GM12892 (cell line): ENCODE measurements around the gene FCHO1.

Source experiments
- DNase-seq: peaks from one replicate; pipeline ENCODE4 v3.0.0; 2011; ENCODE audit not compliant: insufficient read length
- FAIRE-seq: peaks from 2 replicates; lab custom pipeline; 2011; peaks lifted over from hg19 to GRCh38; lab: Jason Lieb, UNC
- POLR2A ChIP-seq: IDR thresholded peaks from 2 replicates; pipeline ENCODE4 v1.6.1; 2011; ENCODE audit warnings: low read depth, low read length, control low read depth
- POLR2AphosphoS5 ChIP-seq: IDR thresholded peaks from 2 replicates; pipeline ENCODE4 v1.6.1; 2011; ENCODE audit warnings: low read depth, low read length, control low read depth
- TAF1 ChIP-seq: IDR thresholded peaks from 2 replicates; pipeline ENCODE4 v1.6.1; 2011; ENCODE audit warnings: low read depth, mild to moderate bottlenecking, control low read depth, low read length, borderline replicate concordance

Gene FCHO1

DNA sequence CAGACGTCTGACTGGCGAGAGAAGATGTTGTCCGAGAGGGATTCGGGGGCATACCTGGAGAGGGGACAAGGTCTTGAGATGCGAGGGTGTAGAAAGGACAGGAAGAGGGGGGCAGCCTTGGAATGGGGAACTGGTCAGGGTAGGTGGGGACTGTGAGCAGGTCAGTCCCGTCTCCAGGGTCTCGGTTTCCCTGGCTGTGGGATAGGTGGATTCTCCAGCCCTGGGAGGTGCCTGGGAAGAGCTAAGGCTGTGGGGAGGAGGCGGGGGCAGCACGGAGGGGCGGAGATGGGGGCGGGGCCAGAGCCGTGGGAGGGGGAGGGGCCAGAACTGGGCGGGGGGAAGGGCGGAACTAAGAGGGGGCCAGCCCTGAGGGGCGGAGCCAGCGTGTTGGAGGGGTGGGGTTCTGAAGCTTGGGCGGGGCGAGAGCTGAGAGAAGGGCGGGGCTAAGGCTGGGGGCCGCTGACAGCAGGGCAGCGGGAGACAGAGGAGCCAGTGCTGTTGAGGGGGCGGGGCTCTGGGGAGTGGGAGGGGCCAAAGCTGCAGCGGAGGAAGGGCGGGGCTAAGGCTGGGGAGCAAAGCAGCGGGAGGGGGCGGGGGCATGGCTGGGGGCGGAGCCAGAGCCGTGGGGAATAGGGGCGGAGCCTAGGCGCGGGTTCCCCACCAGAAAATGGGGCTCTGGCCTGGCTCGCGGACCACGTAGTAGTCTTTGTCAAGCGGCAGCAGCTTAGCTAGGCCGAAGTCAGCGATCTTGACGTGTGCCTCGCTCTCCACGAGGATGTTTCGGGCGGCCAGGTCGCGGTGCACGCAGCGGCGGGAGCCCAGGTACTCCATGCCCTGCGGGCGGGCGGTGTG is 79.5 kb downstream of the FCHO1 start:
- no peak for FAIRE-seq
- no peak for TF ChIP-seq POLR2A
- no peak for TF ChIP-seq POLR2AphosphoS5
- TF ChIP-seq TAF1: no peak
- peak; percentile 78 for DNase-seq

- FAIRE-seq (no peak), DNase-seq (no peak)
- TF ChIP-seq TAF1 (no peak), POLR2AphosphoS5 (no peak), POLR2A (no peak)
These were observed 80.2 kb downstream of the FCHO1 start for GRCh38 chr19:17831419-17831888.

GRCh38 chr19:17832443-17833208 is 81.3 kb downstream of the FCHO1 start:
- FAIRE-seq (no peak), DNase-seq (no peak)
- TF ChIP-seq POLR2A (no peak), TAF1 (no peak), POLR2AphosphoS5 (no peak)

- FAIRE-seq (no peak), DNase-seq (no peak)
- TF ChIP-seq POLR2AphosphoS5 (no peak), TAF1 (no peak), POLR2A (no peak)
These were observed 83.3 kb downstream of the FCHO1 start for GRCh38 chr19:17834350-17835181.

DNA sequence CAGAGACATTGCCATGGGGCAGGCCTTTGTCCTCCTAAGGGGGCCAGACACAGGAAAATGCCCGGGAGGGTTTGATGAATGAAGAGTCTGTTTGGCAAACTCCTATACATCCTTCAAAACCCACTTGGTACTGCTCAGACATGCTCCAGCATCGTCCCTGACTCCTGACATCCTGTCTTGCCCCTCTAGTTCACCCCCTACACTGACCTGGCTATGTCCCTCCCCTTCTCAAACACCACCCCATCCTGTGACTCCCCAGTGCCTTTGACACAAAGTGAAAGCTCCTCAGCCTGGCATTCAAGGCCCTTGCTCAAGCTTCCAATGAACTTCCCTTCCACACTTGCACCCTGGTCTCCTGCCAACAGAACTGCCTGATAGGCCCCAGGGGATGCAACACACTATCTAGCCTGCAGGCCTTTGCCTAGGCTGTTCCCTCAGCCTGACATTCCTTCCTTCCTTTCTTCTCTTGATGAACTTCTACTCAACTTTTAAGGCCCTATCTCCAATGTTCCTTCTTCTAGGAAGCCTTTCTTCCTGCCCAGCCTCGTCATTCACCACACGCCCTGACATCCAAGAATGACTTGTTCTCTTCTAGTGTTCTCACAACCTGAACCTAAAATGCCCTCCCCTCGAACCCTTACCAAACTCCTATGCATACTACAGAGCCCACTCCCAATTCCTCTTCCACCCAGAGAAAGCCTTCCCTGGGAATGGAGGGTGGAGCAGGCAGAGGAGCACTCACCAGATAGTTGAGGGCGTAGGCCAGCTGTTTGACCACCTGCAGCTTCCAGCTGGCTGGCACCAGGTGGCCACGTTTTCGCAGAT is 84.1 kb downstream of the FCHO1 start:
- DNase-seq: no peak
- FAIRE-seq: no peak
- TF ChIP-seq POLR2AphosphoS5 (no peak), TAF1 (no peak)

DNA sequence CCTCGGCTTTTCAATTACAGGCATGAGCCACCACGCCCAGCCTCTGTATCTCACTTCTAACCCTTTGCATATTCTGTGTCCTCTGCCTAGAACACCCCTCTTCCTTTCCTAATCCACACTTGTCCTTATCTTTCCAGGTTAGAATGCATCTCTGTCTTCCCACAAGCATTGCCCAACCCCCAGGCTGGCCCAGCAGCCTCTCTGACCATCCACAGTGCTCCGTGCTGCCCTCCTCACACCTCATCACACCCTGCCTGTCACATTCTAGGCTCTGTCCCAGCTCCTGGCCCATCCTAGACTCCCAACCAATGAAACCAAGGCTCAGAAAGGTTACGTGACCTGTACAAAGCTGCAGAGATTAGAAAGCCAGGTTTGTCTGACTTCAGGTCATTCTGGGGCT is 85.3 kb downstream of the FCHO1 start:
- FAIRE-seq: no peak
- DNase-seq: no peak
- no peak for TF ChIP-seq POLR2A

GRCh38 chr19:17837972-17838371 is 86.7 kb downstream of the FCHO1 start:
- DNase-seq: no peak
- FAIRE-seq: no peak
- TF ChIP-seq POLR2AphosphoS5: no peak
- no peak for TF ChIP-seq POLR2A
- TF ChIP-seq TAF1: no peak
